H1 (cell line): ENCODE data around the gene FAM149A. TPM values are rescaled to one million over a fixed set of nuclear protein-coding genes. Genes with fewer than 3 reads are reported as not detected.
A peak's percentile ranks its signal among the peaks of the same experiment; 100 is the strongest.

Experiments
- CTCF ChIA-PET: fragments of 300-600 bp; sonication (Branson Sonifier 250); formaldehyde crosslinking; loops from one replicate; lab custom pipeline; 2021; ENCODE audit not compliant: partially characterized antibody; lab: Charles Lee
- POLR2A ChIA-PET: fragments of 300-600 bp; sonication (Branson Sonifier 250); formaldehyde crosslinking; loops from one replicate; lab custom pipeline; 2021; ENCODE audit warnings: inconsistent platforms; ENCODE audit not compliant: partially characterized antibody; lab: Charles Lee
- DNase-seq, 2 experiments: peaks; one replicate each; pipeline versions ENCODE4 v3.0.0 to v3.0.0-alpha.2; 2010 to 2022; ENCODE audit warnings: low spot score in 2 of 2, low read depth in 1 of 2, mixed read lengths in 1 of 2
- FAIRE-seq: peaks from 2 replicates; lab custom pipeline; 2011; peaks lifted over from hg19 to GRCh38; lab: Jason Lieb, UNC
- H2AFZ ChIP-seq: 2 replicates; pipeline ENCODE4 v1.8.1; 2012; ENCODE audit warnings: low read length, inconsistent platforms
- H2AK5ac ChIP-seq: 2 replicates; pipeline ENCODE4 v1.6.1; 2013; ENCODE audit warnings: low read depth, low read length
- H2BK120ac ChIP-seq: replicated peaks from 2 replicates; pipeline ENCODE3; 2013; ENCODE audit warnings: low read depth, low read length, inconsistent platforms
- H2BK12ac ChIP-seq: 2 replicates; pipeline ENCODE4 v1.6.1; 2013; ENCODE audit warnings: low read depth, low read length
- H2BK15ac ChIP-seq: 2 replicates; pipeline ENCODE4 v1.6.1; 2013; ENCODE audit warnings: low read length
- H2BK20ac ChIP-seq: 2 replicates; pipeline ENCODE4 v1.6.1; 2013; ENCODE audit warnings: low read length
- H2BK5ac ChIP-seq: 2 replicates; pipeline ENCODE4 v1.6.1; 2013; ENCODE audit warnings: low read depth, low read length
- H3K14ac ChIP-seq: 2 replicates; pipeline ENCODE4 v1.6.1; 2013; ENCODE audit warnings: inconsistent platforms; ENCODE audit not compliant: insufficient read length
- H3K18ac ChIP-seq: 2 replicates; pipeline ENCODE4 v1.6.1; 2013; ENCODE audit warnings: low read length; ENCODE audit errors: extremely low read depth
- H3K23ac ChIP-seq: 2 replicates; pipeline ENCODE4 v1.6.1; 2013; ENCODE audit warnings: inconsistent platforms; ENCODE audit not compliant: insufficient read length
- H3K23me2 ChIP-seq: 2 replicates; pipeline ENCODE4 v1.6.1; 2013; ENCODE audit warnings: low read depth, low read length
- H3K27ac ChIP-seq: 2 replicates; pipeline ENCODE4 v1.6.1; 2011; ENCODE audit warnings: low read depth, low read length, inconsistent platforms
- H3K27me3 ChIP-seq, 4 experiments: replicated peaks in 1 of 4; 1 replicate in 1 of 4; 2 replicates in 3 of 4; pipeline versions ENCODE4 v1.6.1 to v1.8.1; 2011 to 2013; ENCODE audit warnings: low read length in 3 of 4, mild to moderate bottlenecking in 3 of 4, inconsistent platforms in 2 of 4, mixed read lengths in 2 of 4, moderate library complexity in 1 of 4; ENCODE audit not compliant: control insufficient read depth in 3 of 4, insufficient read depth in 3 of 4; ENCODE audit errors: extremely low read depth in 1 of 4
- H3K36me3 ChIP-seq, 4 experiments: 2 replicates each; pipeline versions ENCODE4 v1.6.1 to v1.8.1; 2011 to 2013; ENCODE audit warnings: mild to moderate bottlenecking in 4 of 4, low read length in 3 of 4, moderate library complexity in 2 of 4, control low read depth in 1 of 4, inconsistent platforms in 1 of 4; ENCODE audit not compliant: insufficient read depth in 4 of 4, control insufficient read depth in 2 of 4
- H3K4ac ChIP-seq: replicated peaks from 2 replicates; pipeline ENCODE3; 2013; ENCODE audit warnings: low read length, low read depth, mixed read lengths, inconsistent platforms; ENCODE audit not compliant: insufficient read length
- H3K4me1 ChIP-seq, 4 experiments: replicated peaks in 1 of 4; 1 replicate in 1 of 4; 2 replicates in 3 of 4; pipeline versions ENCODE4 v1.6.1 to v1.8.1; 2011 to 2013; ENCODE audit warnings: low read length in 3 of 4, inconsistent platforms in 2 of 4, mixed read lengths in 1 of 4; ENCODE audit not compliant: insufficient read depth in 4 of 4, control insufficient read depth in 3 of 4
- H3K4me2 ChIP-seq, 2 experiments: 2 replicates each; pipeline versions ENCODE4 v1.6.1 to v1.8.1; 2011 to 2013; ENCODE audit warnings: low read depth in 2 of 2, low read length in 2 of 2, control low read depth in 1 of 2, inconsistent platforms in 1 of 2, mild to moderate bottlenecking in 1 of 2; ENCODE audit not compliant: insufficient read depth in 1 of 2
- H3K4me3 ChIP-seq, 4 experiments: fragments of 200-600, 300-600 bp in 1 of 4; sonication (generic), shearing (Covaris generic), sonication (Bioruptor Twin) in 1 of 4; 2 replicates each; pipeline versions ENCODE4 v1.5.1 to v1.8.1; 2011 to 2016; ENCODE audit warnings: low read length in 4 of 4, low read depth in 3 of 4, control low read depth in 2 of 4, inconsistent platforms in 2 of 4, mild to moderate bottlenecking in 2 of 4, mixed read lengths in 1 of 4, moderate library complexity in 1 of 4; ENCODE audit not compliant: insufficient read depth in 2 of 4; ENCODE audit errors: extremely low read depth in 1 of 4
- H3K56ac ChIP-seq: replicated peaks from 2 replicates; pipeline ENCODE3; 2013; ENCODE audit warnings: low read depth, mild to moderate bottlenecking, mixed read lengths, low read length, inconsistent platforms; ENCODE audit not compliant: insufficient read length
- H3K79me1 ChIP-seq: 2 replicates; pipeline ENCODE4 v1.6.1; 2013; ENCODE audit warnings: low read depth, low read length, control low read depth
- H3K79me2 ChIP-seq, 2 experiments: 2 replicates each; pipeline versions ENCODE4 v1.6.1 to v1.8.1; 2012 to 2013; ENCODE audit warnings: low read length in 2 of 2, mild to moderate bottlenecking in 2 of 2, inconsistent platforms in 1 of 2; ENCODE audit not compliant: insufficient read depth in 2 of 2, control insufficient read depth in 1 of 2
- H3K9ac ChIP-seq, 4 experiments: replicated peaks in 1 of 4; 1 replicate in 1 of 4; 2 replicates in 3 of 4; pipeline versions ENCODE4 v1.6.1 to v1.8.1; 2011 to 2013; ENCODE audit warnings: low read depth in 3 of 4, low read length in 3 of 4, control low read depth in 2 of 4, mild to moderate bottlenecking in 2 of 4, moderate library complexity in 2 of 4, inconsistent platforms in 1 of 4; ENCODE audit errors: extremely low read depth in 1 of 4
- H3K9me3 ChIP-seq, 2 experiments: 2 replicates each; pipeline versions ENCODE4 v1.6.1 to v1.8.1; 2012 to 2013; ENCODE audit warnings: mild to moderate bottlenecking in 2 of 2, moderate library complexity in 2 of 2, control low read depth in 1 of 2, inconsistent platforms in 1 of 2, low read depth in 1 of 2, low read length in 1 of 2, mixed read lengths in 1 of 2; ENCODE audit not compliant: insufficient read depth in 2 of 2
- H4K20me1 ChIP-seq, 2 experiments: replicated peaks in 1 of 2; 2 replicates each; pipeline versions ENCODE3 to v1.8.1; 2011 to 2013; ENCODE audit warnings: inconsistent platforms in 2 of 2, low read length in 2 of 2, mild to moderate bottlenecking in 1 of 2; ENCODE audit not compliant: insufficient read depth in 2 of 2, control insufficient read depth in 1 of 2
- H4K5ac ChIP-seq: 2 replicates; pipeline ENCODE4 v1.6.1; 2013; ENCODE audit warnings: low read length, low read depth, mixed read lengths, inconsistent platforms; ENCODE audit not compliant: insufficient read length
- H4K8ac ChIP-seq: 2 replicates; pipeline ENCODE4 v1.8.0; 2013; ENCODE audit warnings: mild to moderate bottlenecking, moderate library complexity, low read length, inconsistent platforms; ENCODE audit not compliant: insufficient read depth; ENCODE audit errors: extremely low read depth
- H4K91ac ChIP-seq: replicated peaks from 2 replicates; pipeline ENCODE3; 2013; ENCODE audit warnings: low read length, mixed read lengths, inconsistent platforms; ENCODE audit not compliant: insufficient read length
- CTBP2 ChIP-seq: IDR thresholded peaks from 2 replicates; pipeline ENCODE4 v1.7.0; 2011; ENCODE audit warnings: borderline replicate concordance, mild to moderate bottlenecking, moderate library complexity, mixed read lengths, low read length; ENCODE audit not compliant: insufficient read depth, insufficient read length
- EGR1 ChIP-seq: IDR thresholded peaks from 2 replicates; pipeline ENCODE4 v1.6.1; 2011; ENCODE audit warnings: low read depth, low read length, borderline replicate concordance
- HDAC2 ChIP-seq, 2 experiments: fragments of 300-600 bp in 1 of 2; sonication (generic) in 1 of 2; IDR thresholded peaks; 2 replicates each; pipeline ENCODE4 v1.6.1; 2011 to 2012; ENCODE audit warnings: low read depth in 2 of 2, low read length in 2 of 2, mild to moderate bottlenecking in 2 of 2, moderate library complexity in 2 of 2, borderline replicate concordance in 1 of 2, inconsistent platforms in 1 of 2
- HDAC6 ChIP-seq: IDR thresholded peaks from one replicate; pipeline ENCODE4 v1.7.1; 2012; ENCODE audit warnings: low read depth, mild to moderate bottlenecking, inconsistent platforms, low read length, moderate library complexity
- RAD21 ChIP-seq, 2 experiments: IDR thresholded peaks in 1 of 2; conservative IDR thresholded peaks in 1 of 2; 2 replicates each; pipeline ENCODE4 v1.6.1; 2011; ENCODE audit warnings: low read depth in 2 of 2, low read length in 2 of 2, improper control_type of control experiment in 1 of 2, inconsistent platforms in 1 of 2, mild to moderate bottlenecking in 1 of 2, moderate library complexity in 1 of 2
- RNF2 ChIP-seq: fragments of 200-900, 300-1000 bp; sonication (generic); IDR thresholded peaks from 2 replicates; pipeline ENCODE4 v1.7.1; 2016; ENCODE audit warnings: borderline replicate concordance, low read depth, mild to moderate bottlenecking, antibody characterized with exemption, low read length; ENCODE audit not compliant: poor library complexity, severe bottlenecking; ENCODE audit errors: missing control alignments
- SP2 ChIP-seq: IDR thresholded peaks from 2 replicates; pipeline ENCODE4 v1.6.1; 2012; ENCODE audit warnings: mild to moderate bottlenecking, low read length, inconsistent platforms
- SRF ChIP-seq: IDR thresholded peaks from 2 replicates; pipeline ENCODE4 v1.6.1; 2011; ENCODE audit warnings: mild to moderate bottlenecking, low read depth, low read length, moderate library complexity
- SUZ12 ChIP-seq: fragments of 200-600 bp; sonication (generic); IDR thresholded peaks from 2 replicates; pipeline ENCODE4 v1.6.1; 2012; ENCODE audit warnings: mild to moderate bottlenecking, inconsistent platforms, low read length, moderate library complexity, mixed read lengths
- WGBS, 2 experiments: shearing (Covaris generic) in 1 of 2; methylation state at CpG; one replicate each; pipeline versions ENCODE4 v1.1.6 to v1.1.7; 2013 to 2015; ENCODE audit warnings: low lambda C conversion rate in 2 of 2, mixed read lengths in 2 of 2, inconsistent platforms in 1 of 2, low coverage in 1 of 2, missing lambda C conversion rate in 1 of 2; ENCODE audit not compliant: insufficient replicate concordance in 2 of 2, insufficient coverage in 1 of 2, insufficient read length in 1 of 2; ENCODE audit errors: extremely low coverage in 1 of 2, missing lambda C conversion rate in 1 of 2; 5-methylcytosine and 5-hydroxymethylcytosine counted together
- polyA plus RNA-seq, 7 experiments: library from polyadenylated mRNA; depleted of rRNA in 3 of 7; stranded (reverse) in 5 of 7; unstranded in 2 of 7; fragments of >200 nt in 5 of 7; fragments of 200-250 nt in 2 of 7; gene quantifications; 1 replicate in 5 of 7; 2 replicates in 1 of 7; 4 replicates in 1 of 7; pipeline versions ENCODE4 v1.2.1 to v1.2.3, GENCODE V29; 2011 to 2013; ENCODE audit warnings: missing spikeins in 2 of 7, mixed read lengths in 2 of 7
- total RNA-seq: library from RNA; stranded (reverse); fragmentation: NEBNext Ultra II Directional; extraction: Animal tissue kit (Norgen Biotek cat#: 25700); gene quantifications from 2 replicates; pipeline ENCODE4 v1.2.1, GENCODE V29; 2021

FAM149A gene
- total and polyA plus RNA-seq, 2 of the 8 experiments (the other 6 are each of a cell fraction or from before 2014, with no cell fraction given) = 6.1 to 8.5 TPM

DNA sequence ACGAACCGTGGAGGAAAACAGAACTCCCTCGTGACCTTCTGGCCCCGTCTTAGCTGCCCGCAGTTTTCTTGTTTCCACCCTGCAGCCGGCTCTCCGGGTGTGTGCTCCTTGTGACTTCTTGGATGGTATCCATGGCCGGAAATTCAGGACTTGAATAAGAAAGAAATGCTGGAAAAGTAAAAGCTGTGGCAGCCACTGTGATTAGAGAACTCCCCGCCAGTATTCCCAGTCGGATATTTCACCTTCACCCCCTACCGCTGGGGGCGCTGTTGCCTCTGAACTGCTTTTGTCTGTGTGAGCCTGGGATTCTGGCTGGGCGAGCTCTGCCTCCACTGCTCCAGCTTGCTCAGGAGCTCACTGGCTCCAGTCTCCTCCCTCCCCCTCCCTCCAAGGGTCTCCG lies 45.4 kb downstream of the FAM149A start:
- no peak overlapping the region for H3K27ac ChIP-seq
- no peak overlapping the region for H3K14ac ChIP-seq
- H3K18ac ChIP-seq = no peak overlapping the region
- ChIA-PET POLR2A (interaction anchor here (1.4 kb wide), 1 partner anchor 42 kb away, joined by 4 read pairs; the partner anchor contains the start of gene CYP4V2), CTCF (interaction anchor here (1.0 to 2.3 kb wide), 10 partner anchors 9 to 129 kb away, joined by 3 to 12 read pairs (median 4); no protein-coding TSS in a partner anchor)
- H2BK5ac ChIP-seq = no peak overlapping the region
- no peaks in the 10 kb centered on the region; a peak in 1 of 4 replicates for H3K9me3 ChIP-seq
- H2AFZ ChIP-seq = no peak overlapping the region
- peaks cover 3% of the 10 kb centered on the region; the same call in 1 of the 2 replicates for H3K23me2 ChIP-seq
- 48% methylated on average over 14 of the region's 14 CpGs; no CpG with 5 or more reads in 1 of the 2 experiments for WGBS, 2 experiments
- H2BK12ac ChIP-seq = no peak overlapping the region
- DNase-seq = peak; percentile 49 to 87
- no peak overlapping the region for H3K9ac ChIP-seq
- peak overlapping the region in 1 of 2 experiments; percentile 33; a peak in 1 of 4 replicates for H3K4me2 ChIP-seq
- H4K20me1 ChIP-seq = peaks cover 0 to 2% of the 10 kb centered on the region in 2 experiments
- H3K4ac ChIP-seq = no peak overlapping the region
- no peaks in the 10 kb centered on the region for H3K79me1 ChIP-seq
- H2BK15ac ChIP-seq = no peak overlapping the region
- peak; percentile 42 for FAIRE-seq
- no peak overlapping the region for H4K5ac ChIP-seq
- H3K79me2 ChIP-seq = no peaks in the 10 kb centered on the region
- no peak overlapping the region for H2AK5ac ChIP-seq
- H3K36me3 ChIP-seq = no peaks in the 10 kb centered on the region
- no peak overlapping the region for H4K91ac ChIP-seq
- H3K27me3 ChIP-seq = peaks cover 1 to 19% (median 14%) of the 10 kb centered on the region in 4 experiments
- no peak overlapping the region for H3K23ac ChIP-seq
- no peak overlapping the region for H3K56ac ChIP-seq
- peaks cover 1 to 12% (median 6%) of the 10 kb centered on the region in 4 experiments; a peak in 5 of 7 replicates for H3K4me1 ChIP-seq
- H2BK20ac ChIP-seq = no peak overlapping the region
- H4K8ac ChIP-seq = no peak overlapping the region
- H2BK120ac ChIP-seq = no peak overlapping the region
- peak overlapping the region in 1 of 4 experiments; percentile 32; a peak in 1 of 8 replicates for H3K4me3 ChIP-seq
- TF ChIP-seq EGR1 (0 out of 2 replicates have a peak, but pooled peaks have one; percentile 11), RNF2 (no peak), CTBP2 (no peak), HDAC2 (IDR thresholded peaks at IDR 0.05; ENCODE audit: borderline replicate concordance in 1 of 2, low read depth in 2 of 2, low read length in 2 of 2) (no peak), HDAC6 (no peak), SP2 (peak; percentile 28; the same call in 1 of the 2 replicates), SRF (no peak), SUZ12 (no peak), RAD21 (IDR thresholded peaks at IDR 0.05 in 1 of 2, conservative IDR thresholded peaks at IDR 0.05 in 1 of 2; ENCODE audit: low read depth in 2 of 2, low read length in 2 of 2) (peak; percentile 30 to 49; a peak in 2 of 4 replicates)
